Activated naive CD8-positive, alpha-beta T cell treated with anti-CD3 and anti-CD28 coated beads, Interleukin-2, amount 10 ng/mL, durations not matched to agents 7 days and 5 days (primary cell): ENCODE results near the gene AHSP. TPM values are rescaled to one million over a fixed set of nuclear protein-coding genes. Genes with fewer than 3 reads are reported as not detected.
A peak's percentile ranks its signal among the peaks of the same experiment; 100 is the strongest.
"Not testable (repeated sequence)": the region's sequence is repeated elsewhere in the genome, so short reads cannot be mapped to it uniquely, and the experiment has no call there.

Experiments
- ATAC-seq: fragments of 150-1000 bp; cut with Tn5 transposase; one replicate; pipeline ENCODE4 v1.10.0; 2021; ENCODE audit warnings: low read depth, moderate library complexity
- POLR2A ChIA-PET: fragments of 350-600 bp; sonication (Branson Sonifier 250); formaldehyde crosslinking; loops from one replicate; lab custom pipeline; 2021; ENCODE audit warnings: antibody characterized with exemption; lab: Charles Lee
- DNase-seq: peaks from one replicate; pipeline ENCODE4 v3.0.0; 2021
- H3K27ac Mint-ChIP-seq: one replicate; pipeline ENCODE4 v1.8.0; 2022; ENCODE audit warnings: mild to moderate bottlenecking, mixed read lengths
- H3K27me3 Mint-ChIP-seq: one replicate; pipeline ENCODE4 v1.8.0; 2022; ENCODE audit warnings: mild to moderate bottlenecking, moderate library complexity, mixed read lengths
- H3K36me3 Mint-ChIP-seq: one replicate; pipeline ENCODE4 v1.8.0; 2021; ENCODE audit warnings: mild to moderate bottlenecking, mixed read lengths
- H3K4me1 Mint-ChIP-seq: one replicate; pipeline ENCODE4 v1.8.0; 2021; ENCODE audit warnings: mixed read lengths
- H3K4me3 Mint-ChIP-seq: one replicate; pipeline ENCODE4 v1.8.0; 2022; ENCODE audit warnings: mild to moderate bottlenecking, moderate library complexity, mixed read lengths
- H3K9me3 Mint-ChIP-seq: one replicate; pipeline ENCODE4 v1.8.0; 2021; ENCODE audit warnings: mixed read lengths
- total RNA-seq, 2 experiments: library from RNA; stranded (reverse); gene quantifications; one replicate each; pipeline ENCODE4 v1.2.3, GENCODE V29; 2021

The AHSP gene, protein sequence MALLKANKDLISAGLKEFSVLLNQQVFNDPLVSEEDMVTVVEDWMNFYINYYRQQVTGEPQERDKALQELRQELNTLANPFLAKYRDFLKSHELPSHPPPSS
- not detected for total RNA-seq

DNA sequence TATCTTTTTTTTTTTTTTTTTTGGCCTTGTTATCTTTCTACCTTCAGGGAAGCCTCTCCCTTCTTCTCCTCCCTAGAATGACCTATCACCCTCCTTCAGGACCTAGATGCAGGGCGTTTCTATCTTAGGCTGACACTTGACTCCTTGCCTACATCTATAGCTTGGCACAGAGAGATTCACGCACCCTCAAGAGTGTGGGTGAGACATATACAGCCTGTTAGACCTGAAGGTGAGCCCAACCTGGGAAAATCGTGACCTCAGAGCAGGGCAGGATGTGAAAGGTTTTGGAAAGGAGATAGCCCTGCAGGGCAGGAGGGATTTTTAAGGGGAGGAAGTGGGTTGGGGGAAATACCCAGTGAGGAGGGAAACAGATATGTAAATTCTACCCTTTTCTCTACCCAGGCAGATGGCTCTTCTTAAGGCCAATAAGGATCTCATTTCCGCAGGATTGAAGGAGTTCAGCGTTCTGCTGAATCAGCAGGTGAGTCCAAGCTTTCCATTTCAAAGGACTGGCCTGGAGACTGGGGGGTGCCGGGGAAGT is at the start of gene AHSP:
Gene AHSP (plus strand): TSS at position 167 of the 541 bp plus-strand sequence. CDS start 240 bp downstream, at position 407.
- Mint-ChIP-seq H3K27ac (no peak within 1 kb of the TSS), H3K4me3 (no peak within 1 kb of the TSS), H3K27me3 (peaks cover 27% of the 10 kb centered on the region), H3K9me3 (no peaks in the 10 kb centered on the region), H3K36me3 (no peaks in the 10 kb centered on the region), H3K4me1 (peaks cover 5% of the 10 kb centered on the region)
- POLR2A ChIA-PET = no interaction called here
- DNase-seq (no peak), ATAC-seq (no peak)

DNA sequence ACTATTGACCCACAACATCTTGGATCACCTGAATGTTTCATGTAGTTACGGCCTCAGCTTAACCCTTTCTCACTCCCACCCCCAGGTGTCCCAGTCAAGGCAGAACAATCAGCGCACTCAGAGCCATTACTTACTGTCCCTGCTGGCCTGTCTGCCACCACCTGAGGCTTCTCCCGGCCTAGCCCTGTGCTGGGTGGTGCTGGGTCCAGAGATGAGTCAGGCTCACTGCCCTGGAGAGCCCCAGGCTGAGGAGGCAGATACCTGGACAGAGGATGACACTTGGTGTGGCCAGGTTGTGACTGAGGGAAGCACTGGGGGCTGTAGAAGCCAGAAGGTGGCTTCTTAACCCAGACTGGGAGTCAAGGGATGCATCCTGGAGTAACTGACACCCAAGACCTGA is 48.7 kb upstream of the AHSP start:
- POLR2A ChIA-PET = interaction anchor here (1.8 to 4.5 kb wide), 2 partner anchors 20 to 29 kb away, joined by 4 to 36 read pairs; partner anchors contain the start of genes ARMC5 and RUSF1
- Mint-ChIP-seq H3K9me3 (no peaks in the 10 kb centered on the region), H3K27ac (no peak overlapping the region), H3K4me1 (peaks cover 6% of the 10 kb centered on the region), H3K36me3 (no peaks in the 10 kb centered on the region), H3K4me3 (no peak overlapping the region), H3K27me3 (peaks cover 17% of the 10 kb centered on the region)
- no peak for ATAC-seq
- DNase-seq = no peak

DNA sequence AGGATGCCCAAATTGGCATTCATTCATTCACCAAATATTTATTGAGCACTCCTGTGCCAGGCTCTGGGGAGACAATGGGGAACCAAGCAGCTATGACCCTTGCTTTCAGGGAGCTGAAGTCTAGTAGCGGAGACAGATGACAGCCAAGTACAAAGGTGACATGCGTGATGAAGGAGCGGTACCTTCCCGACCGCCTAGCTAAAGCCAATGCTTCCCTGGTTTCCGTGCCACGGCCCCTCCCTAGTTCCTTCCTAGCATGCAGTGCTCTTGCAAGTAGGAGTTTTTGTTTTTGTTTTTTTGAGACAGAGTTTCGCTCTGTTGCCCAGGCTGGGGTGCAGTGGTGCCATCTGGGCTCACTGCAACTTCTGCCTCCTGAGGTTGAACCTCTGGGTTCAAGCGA is 47.9 kb upstream of the AHSP start:
- peaks cover 6% of the 10 kb centered on the region for H3K4me1 Mint-ChIP-seq
- no peak for ATAC-seq
- POLR2A ChIA-PET = interaction anchor here (4.5 kb wide), 1 partner anchor 20 kb away, joined by 36 read pairs; the partner anchor contains the start of gene ARMC5
- DNase-seq = no peak
- H3K27me3 Mint-ChIP-seq = peaks cover 17% of the 10 kb centered on the region
- no peaks in the 10 kb centered on the region for H3K36me3 Mint-ChIP-seq
- no peak overlapping the region for H3K4me3 Mint-ChIP-seq
- no peak overlapping the region for H3K27ac Mint-ChIP-seq
- H3K9me3 Mint-ChIP-seq = no peaks in the 10 kb centered on the region

DNA sequence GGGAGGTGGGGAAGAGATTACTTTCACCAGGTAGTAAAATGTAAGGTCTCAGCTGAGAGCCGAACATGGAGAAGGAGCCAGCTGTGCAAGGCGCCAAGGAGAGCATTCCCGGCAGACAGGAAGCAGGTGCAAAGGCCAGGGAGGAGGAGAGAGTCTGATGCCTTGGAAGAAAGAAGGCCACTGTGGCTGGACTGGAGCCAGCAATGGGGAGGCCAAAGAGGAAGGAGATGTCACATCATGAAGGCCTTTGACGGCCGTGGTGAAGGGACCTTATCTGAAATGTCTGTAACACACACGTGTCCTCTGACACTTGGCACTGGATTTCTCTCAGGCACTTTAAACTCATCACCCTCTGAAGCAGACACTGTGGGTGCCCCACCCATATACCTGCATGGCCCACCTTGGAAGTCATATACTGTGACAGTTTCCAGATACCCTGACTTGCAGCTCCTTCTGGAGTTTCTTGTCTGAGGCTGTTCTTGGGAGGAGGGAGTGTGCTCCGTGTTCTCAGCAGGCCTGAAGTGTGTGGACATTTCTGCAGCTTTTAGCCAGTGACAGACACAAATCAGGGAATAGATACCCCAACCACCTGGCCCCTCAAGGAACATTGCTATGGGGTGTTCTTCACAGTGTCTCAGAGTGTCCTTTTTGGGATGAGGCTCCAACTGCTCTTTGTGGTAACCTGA is 46.7 kb upstream of the AHSP start:
- H3K4me1 Mint-ChIP-seq = peaks cover 6% of the 10 kb centered on the region
- no peak overlapping the region for H3K4me3 Mint-ChIP-seq
- H3K36me3 Mint-ChIP-seq = no peaks in the 10 kb centered on the region
- H3K27ac Mint-ChIP-seq = no peak overlapping the region
- ATAC-seq = no peak
- H3K9me3 Mint-ChIP-seq = no peaks in the 10 kb centered on the region
- no peak for DNase-seq
- peaks cover 10% of the 10 kb centered on the region for H3K27me3 Mint-ChIP-seq
- POLR2A ChIA-PET = interaction anchor here (1.2 kb wide), 1 partner anchor 21 kb away, joined by 3 read pairs; no protein-coding TSS in a partner anchor

DNA sequence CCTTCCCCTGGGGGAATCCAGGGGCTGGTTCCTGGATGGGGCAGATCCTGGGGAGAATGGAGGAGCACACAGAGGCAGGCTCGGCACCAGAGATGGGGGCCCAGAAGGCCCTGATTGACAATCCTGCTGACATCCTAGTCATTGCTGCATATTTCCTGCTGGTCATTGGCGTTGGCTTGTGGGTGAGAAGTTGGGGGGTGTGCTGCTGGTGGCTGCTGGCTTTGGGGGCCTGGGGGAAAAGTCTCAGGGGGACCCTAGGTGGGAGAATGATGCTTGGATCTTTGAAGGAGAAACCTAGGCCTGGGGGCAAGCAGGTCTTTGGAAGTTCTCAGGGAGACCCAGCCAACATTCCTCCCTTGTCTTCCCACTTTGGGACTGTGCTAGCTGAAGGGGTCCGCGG is 44.6 kb upstream of the AHSP start, which contains the start of gene SLC5A2:
Gene SLC5A2 (plus strand): TSS at position 43 of the 400 bp plus-strand sequence. CDS start 14 bp downstream, at position 57.
- no peaks in the 10 kb centered on the region for H3K4me1 Mint-ChIP-seq
- peaks cover 3% of the 10 kb centered on the region for H3K27me3 Mint-ChIP-seq
- ATAC-seq (no peak), DNase-seq (no peak)
- H3K27ac Mint-ChIP-seq = no peak within 1 kb of the TSS
- no peaks in the 10 kb centered on the region for H3K9me3 Mint-ChIP-seq
- POLR2A ChIA-PET = no interaction called here
- H3K36me3 Mint-ChIP-seq = no peaks in the 10 kb centered on the region
- H3K4me3 Mint-ChIP-seq = no peak within 1 kb of the TSS

DNA sequence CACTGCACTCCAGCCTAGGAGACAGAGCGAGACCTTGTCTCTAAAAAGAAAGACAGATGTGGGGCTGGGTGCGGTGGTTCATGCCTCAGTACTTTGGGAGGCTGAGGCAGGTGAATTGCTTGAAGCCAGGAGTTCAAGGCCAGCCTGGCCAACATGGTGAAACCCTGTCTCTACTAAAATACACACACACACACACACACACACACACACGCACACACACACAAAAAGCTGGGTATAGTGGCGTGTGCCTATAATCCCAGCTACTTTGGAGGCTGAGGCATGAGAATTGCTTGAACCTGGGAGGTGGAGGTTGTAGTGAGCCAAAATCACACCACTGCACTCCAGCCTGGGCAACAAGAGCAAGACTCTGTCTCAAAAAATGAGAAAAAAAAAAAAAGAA is 43.7 kb upstream of the AHSP start:
- DNase-seq, H3K9me3 Mint-ChIP-seq, ATAC-seq, H3K36me3 Mint-ChIP-seq, H3K4me1 Mint-ChIP-seq, POLR2A ChIA-PET, H3K27me3 Mint-ChIP-seq, H3K4me3 Mint-ChIP-seq, H3K27ac Mint-ChIP-seq: not testable (repeated sequence)

DNA sequence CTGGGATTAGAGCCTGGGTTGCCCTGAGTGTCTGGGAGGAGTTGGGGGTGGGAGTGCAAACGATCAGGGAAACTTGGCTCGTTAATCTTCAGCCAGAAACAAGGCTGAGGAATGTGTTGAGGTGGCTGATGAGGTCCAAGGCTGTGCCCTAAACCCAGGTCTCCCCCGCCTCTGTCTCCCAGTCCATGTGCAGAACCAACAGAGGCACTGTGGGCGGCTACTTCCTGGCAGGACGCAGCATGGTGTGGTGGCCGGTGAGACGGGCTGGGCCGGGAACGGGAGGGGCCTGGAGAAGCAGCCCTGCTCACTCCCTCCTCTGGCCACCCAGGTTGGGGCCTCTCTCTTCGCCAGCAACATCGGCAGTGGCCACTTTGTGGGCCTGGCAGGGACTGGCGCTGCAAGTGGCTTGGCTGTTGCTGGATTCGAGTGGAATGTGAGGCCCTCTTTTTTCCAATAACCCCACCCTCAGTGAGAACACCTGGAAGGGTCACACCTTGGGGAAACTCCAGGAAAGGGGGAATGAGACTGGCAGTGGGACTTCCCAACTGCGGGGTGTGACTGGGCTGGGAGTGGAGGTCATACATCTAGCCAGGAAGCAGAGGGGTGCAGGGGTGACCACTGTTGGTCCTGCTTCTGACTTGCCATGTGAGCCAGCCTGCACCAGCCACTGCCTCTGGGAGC is 43.1 kb upstream of the AHSP start:
- POLR2A ChIA-PET = interaction anchor here (1.0 kb wide), 1 partner anchor 16 kb away, joined by 3 read pairs; no protein-coding TSS in a partner anchor
- Mint-ChIP-seq H3K36me3 (no peaks in the 10 kb centered on the region), H3K27me3 (peaks cover 3% of the 10 kb centered on the region), H3K4me1 (peaks cover 2% of the 10 kb centered on the region), H3K4me3 (no peak overlapping the region), H3K27ac (no peak overlapping the region), H3K9me3 (no peaks in the 10 kb centered on the region)
- no peak for ATAC-seq
- DNase-seq = no peak

DNA sequence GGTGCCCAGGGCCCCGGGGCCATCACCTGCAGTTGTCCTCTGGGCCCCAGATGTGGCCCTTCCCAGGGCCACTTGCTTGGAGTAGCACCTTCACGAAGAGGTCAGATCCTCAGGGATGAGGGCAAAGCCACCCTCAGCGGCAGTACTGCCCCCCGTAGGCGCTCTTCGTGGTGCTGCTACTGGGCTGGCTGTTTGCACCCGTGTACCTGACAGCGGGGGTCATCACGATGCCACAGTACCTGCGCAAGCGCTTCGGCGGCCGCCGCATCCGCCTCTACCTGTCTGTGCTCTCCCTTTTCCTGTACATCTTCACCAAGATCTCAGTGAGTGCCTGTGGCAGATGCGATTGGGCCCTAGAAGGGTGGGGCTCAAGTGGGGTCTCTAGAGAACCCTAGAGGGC is 42.1 kb upstream of the AHSP start:
- Mint-ChIP-seq H3K27ac (no peak overlapping the region), H3K9me3 (no peaks in the 10 kb centered on the region), H3K36me3 (no peaks in the 10 kb centered on the region), H3K4me1 (peaks cover 4% of the 10 kb centered on the region), H3K27me3 (peaks cover 3% of the 10 kb centered on the region), H3K4me3 (no peak overlapping the region)
- POLR2A ChIA-PET = interaction anchor here (1.0 kb wide), 1 partner anchor 15 kb away, joined by 3 read pairs; no protein-coding TSS in a partner anchor
- ATAC-seq (no peak), DNase-seq (no peak)

DNA sequence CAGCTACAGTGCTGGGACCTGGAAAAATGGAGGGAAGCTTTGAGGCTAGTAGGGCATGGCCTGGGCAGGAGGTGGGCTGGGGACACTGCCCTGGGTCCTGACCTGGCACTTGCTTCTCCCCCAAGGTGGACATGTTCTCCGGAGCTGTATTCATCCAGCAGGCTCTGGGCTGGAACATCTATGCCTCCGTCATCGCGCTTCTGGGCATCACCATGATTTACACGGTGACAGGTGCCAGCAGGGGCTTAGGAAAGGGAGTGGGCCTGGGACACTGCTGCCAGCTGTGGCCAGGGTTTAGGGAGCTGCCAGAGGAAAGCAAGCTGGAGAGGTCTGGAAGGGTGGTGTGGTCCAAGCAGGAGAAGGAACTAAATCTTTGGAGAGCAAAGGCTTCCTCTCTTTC is 41.7 kb upstream of the AHSP start:
- no peaks in the 10 kb centered on the region for H3K9me3 Mint-ChIP-seq
- no peaks in the 10 kb centered on the region for H3K36me3 Mint-ChIP-seq
- no peak for DNase-seq
- H3K4me3 Mint-ChIP-seq = no peak overlapping the region
- POLR2A ChIA-PET = no interaction called here
- no peak for ATAC-seq
- peaks cover 4% of the 10 kb centered on the region for H3K4me1 Mint-ChIP-seq
- no peak overlapping the region for H3K27ac Mint-ChIP-seq
- H3K27me3 Mint-ChIP-seq = peaks cover 3% of the 10 kb centered on the region

DNA sequence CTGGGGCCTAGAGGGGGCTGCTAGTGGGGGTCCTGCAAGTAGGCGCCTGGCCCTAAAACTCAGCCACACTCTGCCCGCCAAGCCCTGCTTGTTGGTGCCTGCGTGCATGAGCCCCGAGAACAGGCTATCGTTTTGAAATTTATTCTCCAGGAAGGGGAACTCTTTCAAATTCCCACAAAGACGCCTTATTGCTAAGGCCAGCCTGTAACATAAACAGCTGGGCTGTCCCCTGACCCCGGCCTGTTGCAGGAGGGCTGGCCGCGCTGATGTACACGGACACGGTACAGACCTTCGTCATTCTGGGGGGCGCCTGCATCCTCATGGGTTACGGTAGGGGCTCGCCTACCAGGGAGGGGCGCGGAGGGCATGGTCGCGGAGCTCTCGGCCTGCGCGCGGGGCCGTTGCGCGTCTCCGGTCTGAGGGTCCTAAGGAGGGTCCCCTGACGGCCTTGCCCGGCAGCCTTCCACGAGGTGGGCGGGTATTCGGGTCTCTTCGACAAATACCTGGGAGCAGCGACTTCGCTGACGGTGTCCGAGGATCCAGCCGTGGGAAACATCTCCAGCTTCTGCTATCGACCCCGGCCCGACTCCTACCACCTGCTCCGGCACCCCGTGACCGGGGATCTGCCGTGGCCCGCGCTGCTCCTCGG is 40.5 kb upstream of the AHSP start:
- peak overlapping the region; percentile 45 for H3K27ac Mint-ChIP-seq

DNA sequence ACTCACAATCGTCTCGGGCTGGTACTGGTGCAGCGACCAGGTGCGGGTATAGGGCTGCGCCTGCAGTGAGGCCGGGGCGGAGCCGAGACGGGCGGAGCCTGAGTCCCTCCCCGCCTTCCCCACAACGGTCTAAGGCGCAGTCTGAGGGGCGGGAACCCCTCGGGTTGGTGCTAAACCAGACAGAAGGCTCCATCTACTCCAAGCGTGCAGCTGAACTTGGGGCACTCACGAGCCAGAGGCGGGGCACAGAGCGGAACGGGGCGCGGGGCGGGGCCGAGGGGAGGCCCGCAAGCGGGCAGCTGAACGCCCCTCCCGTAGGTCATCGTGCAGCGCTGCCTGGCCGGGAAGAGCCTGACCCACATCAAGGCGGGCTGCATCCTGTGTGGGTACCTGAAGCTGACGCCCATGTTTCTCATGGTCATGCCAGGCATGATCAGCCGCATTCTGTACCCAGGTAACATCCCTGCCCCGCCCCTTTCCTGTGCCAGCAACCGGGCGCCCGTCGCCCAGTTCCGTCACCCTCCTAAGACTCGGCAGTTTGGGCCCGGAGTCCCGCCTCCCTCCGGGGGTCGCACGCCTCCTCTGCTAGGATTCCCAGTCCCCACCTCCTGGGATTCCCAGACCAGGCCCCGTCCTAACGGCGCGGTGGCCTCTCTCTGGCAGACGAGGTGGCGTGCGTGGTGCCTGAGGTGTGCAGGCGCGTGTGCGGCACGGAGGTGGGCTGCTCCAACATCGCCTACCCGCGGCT is 39.8 kb upstream of the AHSP start:
- Mint-ChIP-seq H3K4me3 (peak overlapping the region; percentile 86), H3K36me3 (no peaks in the 10 kb centered on the region), H3K27me3 (peaks cover 3% of the 10 kb centered on the region), H3K4me1 (peaks cover 4% of the 10 kb centered on the region), H3K27ac (peak overlapping the region; percentile 45), H3K9me3 (no peaks in the 10 kb centered on the region)
- POLR2A ChIA-PET = interaction anchor here (0.5 to 1.5 kb wide), 7 partner anchors 11 to 225 kb away, joined by 3 to 6 read pairs (median 4); partner anchors contain the start of genes ARMC5 and RUSF1
- DNase-seq (peak; percentile 73), ATAC-seq (peak; percentile 91)

More for the DNA sequence above, 40.5 kb upstream of the AHSP start:
- POLR2A ChIA-PET = interaction anchor here (0.8 to 1.5 kb wide), 3 partner anchors 21 to 226 kb away, joined by 3 to 5 read pairs (median 3); partner anchors contain the start of genes ARMC5 and RUSF1
- DNase-seq (no peak), ATAC-seq (no peak)
- Mint-ChIP-seq H3K4me3 (peak overlapping the region; percentile 86), H3K9me3 (no peaks in the 10 kb centered on the region), H3K36me3 (no peaks in the 10 kb centered on the region), H3K4me1 (peaks cover 4% of the 10 kb centered on the region), H3K27me3 (peaks cover 3% of the 10 kb centered on the region)
